DND-41 (cell line): ENCODE data around the gene IGSF23.

ENCODE experiments used
- ATAC-seq: fragments of 200-7000 bp; cut with Tn5 transposase; 3 replicates; pipeline ENCODE4 v1.9.1; 2021; ENCODE audit warnings: low read depth; ENCODE audit not compliant: insufficient read depth
- DNase-seq: peaks from one replicate; pipeline ENCODE4 v3.0.0-alpha.2; 2020
- H2AFZ ChIP-seq: 2 replicates; pipeline ENCODE4 v1.6.0; 2012; ENCODE audit warnings: low read depth, low read length
- H3K27ac ChIP-seq: 2 replicates; pipeline ENCODE4 v1.5.1; 2012; ENCODE audit warnings: low read length, inconsistent platforms
- H3K27me3 ChIP-seq: fragments of 200-600 bp; sonication (generic); 2 replicates; pipeline ENCODE4 v1.6.0; 2012; ENCODE audit warnings: low read length, mild to moderate bottlenecking, inconsistent platforms; ENCODE audit not compliant: insufficient read depth, poor library complexity
- H3K36me3 ChIP-seq: 2 replicates; pipeline ENCODE4 v1.5.1; 2012; ENCODE audit warnings: low read length, inconsistent platforms; ENCODE audit not compliant: insufficient read depth
- H3K4me1 ChIP-seq: 2 replicates; pipeline ENCODE4 v1.5.1; 2012; ENCODE audit warnings: mild to moderate bottlenecking, low read length; ENCODE audit not compliant: insufficient read depth
- H3K4me2 ChIP-seq: 2 replicates; pipeline ENCODE4 v1.6.0; 2012; ENCODE audit warnings: mild to moderate bottlenecking, moderate library complexity, low read length, inconsistent platforms; ENCODE audit not compliant: insufficient read depth
- H3K4me3 ChIP-seq, 2 experiments: fragments of 200-600 bp in 1 of 2; shearing (Covaris generic) in 1 of 2; 2 replicates each; pipeline ENCODE4 v1.5.1; 2012 to 2016; ENCODE audit warnings: inconsistent platforms in 2 of 2, low read length in 2 of 2, mild to moderate bottlenecking in 2 of 2, low read depth in 1 of 2, moderate library complexity in 1 of 2
- H3K79me2 ChIP-seq: 2 replicates; pipeline ENCODE4 v1.6.0; 2012; ENCODE audit warnings: low read length, inconsistent platforms; ENCODE audit not compliant: insufficient read depth
- H3K9ac ChIP-seq: 2 replicates; pipeline ENCODE4 v1.6.0; 2012; ENCODE audit warnings: low read depth, mild to moderate bottlenecking, inconsistent platforms, low read length, moderate library complexity
- H3K9me3 ChIP-seq: 2 replicates; pipeline ENCODE4 v1.5.1; 2012; ENCODE audit warnings: low read length, moderate library complexity, mild to moderate bottlenecking, inconsistent platforms; ENCODE audit not compliant: insufficient read depth, severe bottlenecking
- H4K20me1 ChIP-seq: 2 replicates; pipeline ENCODE4 v1.6.0; 2012; ENCODE audit warnings: low read length; ENCODE audit not compliant: insufficient read depth
- CTCF ChIP-seq: IDR thresholded peaks from 2 replicates; pipeline ENCODE4 v1.5.1; 2012; ENCODE audit warnings: borderline replicate concordance, low read length, moderate library complexity, mild to moderate bottlenecking; ENCODE audit not compliant: poor library complexity, severe bottlenecking; ENCODE audit errors: extremely low read depth
- EZH2 ChIP-seq: IDR thresholded peaks from 3 replicates; pipeline ENCODE4 v1.6.1; 2012; ENCODE audit warnings: borderline replicate concordance, low read depth, mild to moderate bottlenecking, moderate library complexity, low read length, inconsistent platforms; ENCODE audit not compliant: severe bottlenecking

IGSF23 gene

GRCh38 chr19:44677019-44677811, 63.9 kb downstream of the IGSF23 start:
- H2AFZ ChIP-seq: no peak overlapping the region
- TF ChIP-seq EZH2 (no peak), CTCF (no peak)
- H3K4me2 ChIP-seq: no peak overlapping the region
- no peaks in the 10 kb centered on the region for H3K4me1 ChIP-seq
- ATAC-seq: no peak
- H3K27ac ChIP-seq: no peak overlapping the region
- H3K9ac ChIP-seq: no peak overlapping the region
- H4K20me1 ChIP-seq: no peaks in the 10 kb centered on the region
- no peaks in the 10 kb centered on the region for H3K27me3 ChIP-seq
- H3K4me3 ChIP-seq: no peak overlapping the region
- no peak for DNase-seq
- H3K36me3 ChIP-seq: no peaks in the 10 kb centered on the region
- no peaks in the 10 kb centered on the region for H3K79me2 ChIP-seq
- no peaks in the 10 kb centered on the region for H3K9me3 ChIP-seq

- Histone ChIP-seq H3K4me1 (no peaks in the 10 kb centered on the region), H3K4me2 (no peak overlapping the region), H3K4me3 (no peak overlapping the region), H3K79me2 (no peaks in the 10 kb centered on the region), H3K9ac (no peak overlapping the region), H2AFZ (no peak overlapping the region), H3K9me3 (no peaks in the 10 kb centered on the region), H3K36me3 (no peaks in the 10 kb centered on the region), H4K20me1 (no peaks in the 10 kb centered on the region), H3K27ac (no peak overlapping the region), H3K27me3 (no peaks in the 10 kb centered on the region)
- TF ChIP-seq CTCF (no peak), EZH2 (no peak)
- DNase-seq: no peak
- no peak for ATAC-seq
Observed at GRCh38 chr19:44680536-44680935, 67.2 kb downstream of the IGSF23 start.

GRCh38 chr19:44681992-44682790, 68.8 kb downstream of the IGSF23 start:
- H3K4me2 ChIP-seq: no peak overlapping the region
- H3K4me1 ChIP-seq: no peaks in the 10 kb centered on the region
- H3K79me2 ChIP-seq: no peaks in the 10 kb centered on the region
- no peak for ATAC-seq
- H3K9ac ChIP-seq: no peak overlapping the region
- H3K4me3 ChIP-seq: no peak overlapping the region
- no peaks in the 10 kb centered on the region for H3K36me3 ChIP-seq
- H2AFZ ChIP-seq: no peak overlapping the region
- no peak for DNase-seq
- H3K27me3 ChIP-seq: no peaks in the 10 kb centered on the region
- H3K27ac ChIP-seq: no peak overlapping the region
- no peaks in the 10 kb centered on the region for H3K9me3 ChIP-seq
- no peaks in the 10 kb centered on the region for H4K20me1 ChIP-seq
- no peak for TF ChIP-seq EZH2
- no peak for TF ChIP-seq CTCF
